ENCODE data around the gene MDH1. TPM values are rescaled to one million over a fixed set of nuclear protein-coding genes. Genes with fewer than 3 reads are reported as not detected.
"Not testable (repeated sequence)": the region's sequence is repeated elsewhere in the genome, so short reads cannot be mapped to it uniquely, and the experiment has no call there.

Gene MDH1
- total RNA-seq, 2 experiments from 2014 or later: 190 to 192 TPM

DNA sequence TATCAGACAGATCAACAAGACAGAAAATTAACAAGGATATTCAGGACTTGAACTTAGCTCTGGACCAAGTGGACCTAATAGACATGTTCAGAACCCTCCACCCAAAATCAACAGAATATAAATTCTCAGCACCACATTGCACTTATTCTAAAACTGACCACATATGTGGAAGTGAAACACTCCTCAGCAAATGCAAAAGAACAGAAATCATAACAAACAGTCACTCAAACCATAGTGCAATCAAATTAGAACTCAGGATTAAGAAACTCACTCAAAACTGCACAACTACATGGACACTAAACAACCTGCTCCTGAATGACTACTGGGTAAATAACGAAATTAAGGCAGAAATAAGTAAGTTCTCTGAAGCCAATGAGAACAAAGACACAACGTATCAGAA is 35.0 kb downstream of the MDH1 start:
- DNase-seq; H3K36me3 Mint-ChIP-seq (ENCODE audit: low read depth); H3K4me3 Mint-ChIP-seq; H3K4me1 Mint-ChIP-seq; H3K9me3 Mint-ChIP-seq; CTCF ChIA-PET; POLR2A ChIA-PET; H3K27ac Mint-ChIP-seq: not testable (repeated sequence)
- H3K27me3 Mint-ChIP-seq: peaks cover 15% of the 10 kb centered on the region

DNA sequence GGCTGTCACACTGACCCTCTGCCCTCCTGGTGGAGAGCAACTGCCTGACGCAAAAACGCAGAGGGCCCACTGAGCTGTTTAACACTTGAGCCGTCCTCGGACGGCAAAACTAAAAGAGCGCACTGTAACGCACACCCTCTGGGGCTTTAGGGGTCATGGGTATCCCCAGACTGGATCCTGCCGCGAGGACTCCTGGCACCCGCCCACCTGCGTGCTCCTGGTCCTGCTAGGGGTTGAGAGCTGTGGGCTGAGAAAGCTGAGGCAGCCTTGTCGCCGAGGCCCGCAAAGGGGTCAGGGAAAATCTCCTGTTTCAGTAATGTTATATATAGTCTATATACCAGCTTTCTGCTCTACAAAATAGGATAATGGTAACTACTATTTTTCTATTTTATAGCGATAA is 39.1 kb downstream of the MDH1 start:
- ChIA-PET POLR2A (no interaction called here), CTCF (no interaction called here)
- peaks cover 7% of the 10 kb centered on the region for H3K9me3 Mint-ChIP-seq
- H3K27me3 Mint-ChIP-seq: peaks cover 24% of the 10 kb centered on the region
- DNase-seq: no peak
- H3K4me1 Mint-ChIP-seq: no peaks in the 10 kb centered on the region
- H3K4me3 Mint-ChIP-seq: no peak overlapping the region
- H3K27ac Mint-ChIP-seq: no peak overlapping the region
- no peaks in the 10 kb centered on the region for H3K36me3 Mint-ChIP-seq (ENCODE audit: low read depth)

DNA sequence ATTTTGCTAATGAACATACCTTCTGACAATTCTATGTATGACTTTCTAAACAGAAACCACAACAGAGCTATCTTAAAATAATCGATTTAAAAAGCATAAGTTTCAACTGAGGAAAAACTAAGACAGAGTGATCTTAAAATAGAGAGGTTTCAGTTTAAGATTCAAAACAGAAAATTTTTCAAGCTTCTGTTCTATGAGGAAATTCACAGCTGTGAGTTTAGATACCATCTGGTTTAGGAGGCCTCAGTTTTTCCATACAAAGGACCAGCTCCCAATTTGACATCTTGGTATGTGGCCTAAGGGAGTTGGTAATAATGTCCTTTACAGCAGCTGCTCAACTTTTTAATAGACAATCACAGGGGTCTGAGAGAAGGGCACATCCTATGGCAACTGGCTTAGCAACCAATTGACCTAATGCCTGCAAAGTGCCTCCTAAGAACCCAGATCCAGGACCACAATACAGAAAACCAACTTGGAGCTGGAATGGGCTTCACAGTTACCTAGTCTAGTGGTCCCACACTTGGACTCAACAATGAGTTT is 39.7 kb downstream of the MDH1 start:
- Mint-ChIP-seq H3K36me3 (ENCODE audit: low read depth) (no peaks in the 10 kb centered on the region), H3K27ac (no peak overlapping the region), H3K27me3 (peaks cover 24% of the 10 kb centered on the region), H3K4me1 (no peaks in the 10 kb centered on the region), H3K4me3 (no peak overlapping the region), H3K9me3 (peaks cover 10% of the 10 kb centered on the region)
- ChIA-PET CTCF (no interaction called here), POLR2A (no interaction called here)
- DNase-seq: no peak

DNA sequence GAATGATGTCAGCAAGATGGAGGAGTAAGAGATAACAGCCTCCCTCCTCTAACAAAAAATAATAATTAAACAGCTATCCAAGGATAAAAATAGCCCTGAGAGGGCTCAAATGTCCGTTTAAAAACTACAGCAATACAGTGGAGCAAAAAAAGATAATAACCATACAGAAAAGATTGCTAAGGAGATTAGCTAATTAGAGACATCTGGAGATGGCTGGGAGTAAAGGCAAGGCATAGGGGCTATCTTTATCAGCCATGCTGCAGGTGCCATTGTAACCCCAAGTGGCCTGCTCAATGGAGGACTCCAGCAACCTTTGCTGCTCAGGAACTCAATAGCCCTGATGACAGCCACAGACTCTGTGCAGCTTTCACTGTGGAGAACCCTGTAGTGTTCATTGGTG is 42.7 kb downstream of the MDH1 start:
- H3K27ac Mint-ChIP-seq: no peak overlapping the region
- ChIA-PET POLR2A (no interaction called here), CTCF (no interaction called here)
- H3K27me3 Mint-ChIP-seq: peaks cover 22% of the 10 kb centered on the region
- H3K9me3 Mint-ChIP-seq: peaks cover 14% of the 10 kb centered on the region
- DNase-seq: no peak
- no peak overlapping the region for H3K4me3 Mint-ChIP-seq
- no peaks in the 10 kb centered on the region for H3K36me3 Mint-ChIP-seq (ENCODE audit: low read depth)
- H3K4me1 Mint-ChIP-seq: no peaks in the 10 kb centered on the region

DNA sequence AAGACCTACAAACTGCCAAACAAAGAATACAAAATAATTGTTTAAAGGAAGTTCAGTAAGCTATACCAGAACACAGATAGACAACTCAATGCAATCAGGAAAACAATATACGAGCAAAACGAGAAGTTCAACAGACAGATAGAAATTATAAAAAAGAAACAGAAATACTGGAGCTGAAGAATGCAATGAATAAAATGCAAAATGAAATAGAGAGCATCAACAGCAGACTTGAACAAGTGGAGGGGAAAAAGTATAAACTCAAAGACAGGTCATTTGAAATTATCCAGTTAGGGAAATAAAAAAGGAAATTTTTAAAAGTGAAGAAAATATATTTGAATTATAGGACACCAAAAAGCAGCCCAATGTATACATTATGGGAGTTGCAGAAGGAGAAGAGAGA is 43.6 kb downstream of the MDH1 start:
- CTCF ChIA-PET: no interaction called here
- Mint-ChIP-seq H3K4me3 (no peak overlapping the region), H3K27me3 (peaks cover 27% of the 10 kb centered on the region), H3K4me1 (no peaks in the 10 kb centered on the region), H3K36me3 (ENCODE audit: low read depth) (no peaks in the 10 kb centered on the region), H3K9me3 (peaks cover 14% of the 10 kb centered on the region), H3K27ac (no peak overlapping the region)
- DNase-seq: no peak
- POLR2A ChIA-PET: no interaction called here

DNA sequence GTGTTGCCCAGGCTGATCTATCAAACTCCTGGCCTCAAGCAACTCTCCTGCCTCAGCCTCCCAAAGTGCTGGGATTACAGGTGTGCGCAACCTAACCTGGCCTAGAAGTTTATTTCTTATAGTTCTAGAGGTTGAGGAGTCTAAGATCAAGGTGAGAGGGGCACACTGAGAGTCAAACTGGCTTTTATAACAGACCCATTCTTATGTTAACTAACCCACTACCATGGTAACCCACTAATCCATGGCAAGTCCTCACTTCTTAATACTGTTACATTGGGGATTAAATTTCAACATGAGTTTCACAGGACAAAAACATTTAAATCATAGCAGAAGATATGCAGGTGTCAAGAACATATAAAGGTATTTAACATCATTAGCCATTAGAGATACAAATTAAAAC is 50.6 kb downstream of the MDH1 start:
- no peak overlapping the region for H3K27ac Mint-ChIP-seq
- H3K9me3 Mint-ChIP-seq: peaks cover 3% of the 10 kb centered on the region
- no peak overlapping the region for H3K4me3 Mint-ChIP-seq
- H3K4me1 Mint-ChIP-seq: no peaks in the 10 kb centered on the region
- CTCF ChIA-PET: no interaction called here
- no peak for DNase-seq
- peaks cover 44% of the 10 kb centered on the region for H3K27me3 Mint-ChIP-seq
- POLR2A ChIA-PET: no interaction called here
- no peaks in the 10 kb centered on the region for H3K36me3 Mint-ChIP-seq (ENCODE audit: low read depth)

DNA sequence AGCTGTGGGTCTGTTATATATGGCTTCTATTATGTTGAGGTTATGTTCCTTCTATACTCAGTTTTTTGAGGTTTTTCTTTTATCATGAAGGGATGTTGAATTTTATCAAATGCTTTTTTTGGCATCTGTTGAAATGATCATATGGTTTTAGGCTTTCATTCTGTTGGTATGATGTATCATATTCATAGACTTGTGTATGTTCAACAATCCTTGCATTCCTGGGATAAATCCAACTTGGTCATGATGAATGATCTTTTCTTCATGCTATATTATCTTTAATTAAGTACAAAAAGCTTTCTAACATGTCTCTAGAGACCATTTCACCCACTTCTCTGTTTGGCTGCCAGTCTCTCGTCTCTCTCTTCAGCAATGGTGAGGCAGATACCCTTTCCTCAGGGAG is 54.2 kb downstream of the MDH1 start:
- H3K27ac Mint-ChIP-seq: no peak overlapping the region
- no peak overlapping the region for H3K4me3 Mint-ChIP-seq
- ChIA-PET POLR2A (no interaction called here), CTCF (no interaction called here)
- H3K9me3 Mint-ChIP-seq: peaks cover 2% of the 10 kb centered on the region
- H3K4me1 Mint-ChIP-seq: no peaks in the 10 kb centered on the region
- peaks cover 41% of the 10 kb centered on the region for H3K27me3 Mint-ChIP-seq
- no peak for DNase-seq
- H3K36me3 Mint-ChIP-seq (ENCODE audit: low read depth): no peaks in the 10 kb centered on the region

DNA sequence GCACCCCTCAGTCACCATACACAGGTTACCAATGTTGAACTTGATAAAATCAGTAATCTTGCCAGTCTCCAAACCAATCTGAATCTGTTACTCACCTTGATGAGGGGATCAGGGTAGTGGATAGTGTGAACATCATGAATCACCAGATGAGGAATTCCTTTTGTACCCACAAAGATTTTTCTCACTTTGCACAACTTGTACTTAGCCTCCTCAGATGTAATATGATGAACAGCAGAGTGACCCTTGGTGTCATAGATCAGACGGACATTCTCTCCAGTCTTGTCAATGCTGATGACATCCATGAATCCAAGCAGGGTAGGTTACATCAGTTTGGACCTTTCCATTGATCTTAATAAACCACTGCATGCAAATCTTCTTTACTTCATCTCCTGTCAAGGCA is 54.7 kb downstream of the MDH1 start:
- no peaks in the 10 kb centered on the region for H3K36me3 Mint-ChIP-seq (ENCODE audit: low read depth)
- no peak overlapping the region for H3K4me3 Mint-ChIP-seq

DNA sequence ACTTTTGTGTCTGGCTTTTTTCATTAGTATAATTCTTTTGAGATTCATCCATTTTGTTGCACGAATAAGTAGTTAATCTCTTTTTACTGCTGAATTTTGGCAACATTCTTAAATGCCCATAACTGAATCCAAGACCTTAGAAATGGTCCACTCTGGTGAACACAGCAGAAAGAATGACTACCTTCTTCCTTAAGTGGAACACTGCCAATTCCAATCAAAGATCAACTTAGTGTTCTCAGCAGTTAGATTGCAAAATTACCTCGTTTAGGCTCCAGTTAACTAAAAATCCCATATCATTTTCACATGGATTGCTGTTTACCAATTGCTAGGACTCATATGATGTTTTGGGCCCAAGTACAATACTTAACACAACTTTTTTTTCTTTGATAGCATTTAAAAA is 59.9 kb downstream of the MDH1 start:
- peaks cover 2% of the 10 kb centered on the region for H3K9me3 Mint-ChIP-seq
- no peaks in the 10 kb centered on the region for H3K4me1 Mint-ChIP-seq
- H3K36me3 Mint-ChIP-seq (ENCODE audit: low read depth): no peaks in the 10 kb centered on the region
- H3K4me3 Mint-ChIP-seq: no peak overlapping the region
- ChIA-PET CTCF (no interaction called here), POLR2A (no interaction called here)
- H3K27me3 Mint-ChIP-seq: peaks cover 34% of the 10 kb centered on the region
- no peak overlapping the region for H3K27ac Mint-ChIP-seq
- DNase-seq: no peak

More for the DNA sequence above, 54.7 kb downstream of the MDH1 start:
- Mint-ChIP-seq H3K27me3 (peaks cover 41% of the 10 kb centered on the region), H3K4me1 (no peaks in the 10 kb centered on the region), H3K9me3 (peaks cover 2% of the 10 kb centered on the region), H3K27ac (no peak overlapping the region)
- POLR2A ChIA-PET: no interaction called here
- CTCF ChIA-PET: no interaction called here
- no peak for DNase-seq

DNA sequence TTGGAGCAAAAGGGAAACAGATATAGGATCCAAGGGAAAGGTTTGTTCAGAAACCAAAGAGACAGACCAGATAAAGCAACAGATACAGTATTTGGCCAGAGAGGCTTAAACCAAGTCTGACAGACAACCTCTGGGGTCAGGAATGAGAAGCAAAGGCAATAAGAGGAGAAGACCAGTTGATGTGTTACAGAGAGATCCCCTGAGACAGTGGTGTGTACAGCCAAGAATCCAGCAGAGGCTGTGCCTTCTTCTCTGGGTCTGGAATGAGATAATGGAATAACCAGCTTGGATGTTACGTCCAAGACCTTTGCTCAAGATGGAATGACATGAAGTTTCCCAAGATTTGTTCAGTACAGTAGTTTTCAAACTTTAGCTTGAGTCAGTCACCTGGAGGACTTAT is 61.1 kb downstream of the MDH1 start:
- POLR2A ChIA-PET: no interaction called here

DNA sequence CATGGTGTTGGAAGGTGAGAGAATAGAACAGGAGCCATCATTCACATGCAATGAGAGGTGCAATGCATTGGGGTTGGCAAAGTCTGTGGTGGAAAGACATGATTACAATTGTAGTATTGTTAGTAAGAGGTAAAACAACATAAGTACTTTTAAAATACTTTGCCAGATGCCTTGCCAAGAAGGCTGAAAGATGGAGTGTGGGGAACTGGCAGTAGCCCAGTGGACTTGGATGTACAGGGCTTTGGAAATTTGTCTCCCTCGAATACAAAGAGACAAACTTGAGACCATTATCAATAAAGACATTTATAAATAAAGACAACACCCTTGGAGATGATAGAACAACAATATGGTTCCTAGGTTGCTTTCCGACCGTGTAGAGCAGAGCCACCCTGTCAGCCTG is 62.0 kb downstream of the MDH1 start:
- H3K27ac Mint-ChIP-seq: no peak overlapping the region
- H3K36me3 Mint-ChIP-seq (ENCODE audit: low read depth): no peaks in the 10 kb centered on the region
- ChIA-PET POLR2A (no interaction called here), CTCF (no interaction called here)
- DNase-seq: no peak
- H3K9me3 Mint-ChIP-seq: peaks cover 2% of the 10 kb centered on the region
- no peak overlapping the region for H3K4me3 Mint-ChIP-seq
- H3K4me1 Mint-ChIP-seq: no peaks in the 10 kb centered on the region
- peaks cover 28% of the 10 kb centered on the region for H3K27me3 Mint-ChIP-seq

More for the DNA sequence above, 61.1 kb downstream of the MDH1 start:
- Mint-ChIP-seq H3K36me3 (ENCODE audit: low read depth) (no peaks in the 10 kb centered on the region), H3K27ac (no peak overlapping the region), H3K9me3 (peaks cover 2% of the 10 kb centered on the region), H3K27me3 (peaks cover 31% of the 10 kb centered on the region), H3K4me1 (no peaks in the 10 kb centered on the region), H3K4me3 (no peak overlapping the region)
- CTCF ChIA-PET: no interaction called here
- no peak for DNase-seq

DNA sequence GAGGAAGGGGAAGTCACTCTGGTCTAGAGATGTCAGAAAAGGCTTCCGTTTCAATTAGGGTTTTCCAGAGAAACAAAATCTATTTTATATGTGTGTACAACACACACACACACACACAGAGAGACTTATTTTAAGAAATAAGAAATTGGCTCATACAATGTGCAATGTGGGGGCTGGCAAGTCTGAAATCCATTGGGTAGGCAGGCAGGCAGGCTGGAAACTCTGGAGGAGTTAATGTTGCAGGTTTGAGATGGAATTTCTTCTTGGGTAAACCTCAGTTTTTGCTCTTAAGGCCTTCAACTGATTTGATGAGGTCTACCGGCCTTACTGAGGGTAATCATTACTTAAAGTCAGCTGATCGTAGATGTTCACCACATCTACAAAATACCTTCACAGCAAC is 62.6 kb downstream of the MDH1 start:
- H3K27ac Mint-ChIP-seq: no peak overlapping the region
- POLR2A ChIA-PET: no interaction called here
- H3K36me3 Mint-ChIP-seq (ENCODE audit: low read depth): no peaks in the 10 kb centered on the region
- H3K27me3 Mint-ChIP-seq: peaks cover 26% of the 10 kb centered on the region
- no peaks in the 10 kb centered on the region for H3K4me1 Mint-ChIP-seq
- no peak for DNase-seq
- H3K9me3 Mint-ChIP-seq: peaks cover 2% of the 10 kb centered on the region
- CTCF ChIA-PET: no interaction called here
- H3K4me3 Mint-ChIP-seq: no peak overlapping the region

DNA sequence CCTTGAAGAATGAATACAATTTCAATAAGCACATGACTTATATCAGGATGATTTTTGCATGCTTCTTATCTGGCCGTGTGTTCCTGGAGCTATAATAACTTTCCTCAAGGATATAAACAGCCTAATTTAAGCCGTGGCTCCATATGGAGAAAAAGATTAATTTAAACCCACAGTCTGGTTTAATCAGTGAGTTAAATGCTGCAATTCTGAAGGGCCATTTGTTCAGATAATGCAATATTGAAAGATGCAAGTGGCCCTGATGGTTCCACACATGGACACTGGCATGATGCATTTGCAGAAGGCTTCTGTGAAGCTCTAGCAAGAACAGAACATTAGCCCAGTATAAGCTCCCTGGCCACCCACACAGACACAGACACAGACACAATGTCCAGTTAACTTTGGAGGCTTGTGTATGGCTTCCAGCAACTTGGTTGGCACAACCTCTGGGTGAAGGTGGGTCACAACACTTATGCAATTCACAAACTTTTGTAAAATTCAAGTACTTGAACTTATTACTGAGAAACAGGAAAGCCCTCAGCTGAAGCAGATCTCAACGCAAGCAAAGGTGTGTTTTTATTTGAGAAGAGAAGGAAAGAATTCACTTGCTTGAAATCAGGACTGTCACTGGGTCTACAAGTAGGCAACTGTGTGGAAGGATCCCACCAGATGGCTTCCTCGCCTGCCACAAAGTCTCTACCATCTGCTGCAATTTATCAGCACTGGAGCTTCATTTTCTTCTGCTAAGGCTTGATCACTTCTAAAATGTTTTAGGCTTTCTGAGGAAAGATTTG is 63.3 kb downstream of the MDH1 start:
- POLR2A ChIA-PET: no interaction called here
- no peak for DNase-seq
- peaks cover 2% of the 10 kb centered on the region for H3K9me3 Mint-ChIP-seq
- no peak overlapping the region for H3K4me3 Mint-ChIP-seq
- H3K27ac Mint-ChIP-seq: no peak overlapping the region
- CTCF ChIA-PET: no interaction called here
- no peaks in the 10 kb centered on the region for H3K36me3 Mint-ChIP-seq (ENCODE audit: low read depth)
- no peaks in the 10 kb centered on the region for H3K4me1 Mint-ChIP-seq
- peaks cover 26% of the 10 kb centered on the region for H3K27me3 Mint-ChIP-seq

DNA sequence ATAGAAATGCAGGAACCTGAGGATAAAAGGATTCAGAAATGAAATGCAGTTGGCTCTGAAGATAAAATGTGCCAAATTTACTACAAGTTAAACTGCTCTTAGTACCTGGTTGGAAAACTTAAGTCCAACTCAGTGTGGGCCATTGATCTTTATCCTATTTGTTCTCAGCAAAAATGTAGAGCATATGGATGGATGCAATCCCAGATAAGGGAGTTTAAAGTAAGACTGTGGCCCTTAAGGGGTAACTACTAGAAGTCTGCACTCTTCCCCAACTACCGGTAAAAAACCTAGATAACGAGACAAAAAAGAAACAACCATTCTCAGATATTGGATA is 63.9 kb downstream of the MDH1 start:
- Mint-ChIP-seq H3K27ac (no peak overlapping the region), H3K4me1 (no peaks in the 10 kb centered on the region), H3K4me3 (no peak overlapping the region), H3K27me3 (peaks cover 26% of the 10 kb centered on the region), H3K36me3 (ENCODE audit: low read depth) (no peaks in the 10 kb centered on the region), H3K9me3 (peaks cover 2% of the 10 kb centered on the region)
- no peak for DNase-seq
- ChIA-PET CTCF (no interaction called here), POLR2A (no interaction called here)

All from activated CD4-positive, alpha-beta memory T cell treated with anti-CD3 and anti-CD28 coated beads, Interleukin-2, amount 10 ng/mL, durations not matched to agents 7 days and 5 days (primary cell).